ENCODE data around the gene TNFRSF1A.

TNFRSF1A gene

GRCh38 chr12:6307529-6307928 lies 34.3 kb downstream of the TNFRSF1A start:
- TF ChIP-seq, protein P1, sequence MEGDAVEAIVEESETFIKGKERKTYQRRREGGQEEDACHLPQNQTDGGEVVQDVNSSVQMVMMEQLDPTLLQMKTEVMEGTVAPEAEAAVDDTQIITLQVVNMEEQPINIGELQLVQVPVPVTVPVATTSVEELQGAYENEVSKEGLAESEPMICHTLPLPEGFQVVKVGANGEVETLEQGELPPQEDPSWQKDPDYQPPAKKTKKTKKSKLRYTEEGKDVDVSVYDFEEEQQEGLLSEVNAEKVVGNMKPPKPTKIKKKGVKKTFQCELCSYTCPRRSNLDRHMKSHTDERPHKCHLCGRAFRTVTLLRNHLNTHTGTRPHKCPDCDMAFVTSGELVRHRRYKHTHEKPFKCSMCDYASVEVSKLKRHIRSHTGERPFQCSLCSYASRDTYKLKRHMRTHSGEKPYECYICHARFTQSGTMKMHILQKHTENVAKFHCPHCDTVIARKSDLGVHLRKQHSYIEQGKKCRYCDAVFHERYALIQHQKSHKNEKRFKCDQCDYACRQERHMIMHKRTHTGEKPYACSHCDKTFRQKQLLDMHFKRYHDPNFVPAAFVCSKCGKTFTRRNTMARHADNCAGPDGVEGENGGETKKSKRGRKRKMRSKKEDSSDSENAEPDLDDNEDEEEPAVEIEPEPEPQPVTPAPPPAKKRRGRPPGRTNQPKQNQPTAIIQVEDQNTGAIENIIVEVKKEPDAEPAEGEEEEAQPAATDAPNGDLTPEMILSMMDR (IDR thresholded peaks at IDR 0.05; ENCODE audit: insufficient read depth, low read depth, low read length, missing control alignments): no peak
- H3K4me3 ChIP-seq (ENCODE audit: low read length): no peak overlapping the region
- DNase-seq (ENCODE audit: low read depth): no peak

GRCh38 chr12:6306599-6307220 lies 35.2 kb downstream of the TNFRSF1A start:
- TF ChIP-seq, protein P1 (IDR thresholded peaks at IDR 0.05; ENCODE audit: insufficient read depth, low read depth, low read length, missing control alignments): no peak
- H3K4me3 ChIP-seq (ENCODE audit: low read length): no peak overlapping the region
- DNase-seq (ENCODE audit: low read depth): peak; percentile 36

DNA sequence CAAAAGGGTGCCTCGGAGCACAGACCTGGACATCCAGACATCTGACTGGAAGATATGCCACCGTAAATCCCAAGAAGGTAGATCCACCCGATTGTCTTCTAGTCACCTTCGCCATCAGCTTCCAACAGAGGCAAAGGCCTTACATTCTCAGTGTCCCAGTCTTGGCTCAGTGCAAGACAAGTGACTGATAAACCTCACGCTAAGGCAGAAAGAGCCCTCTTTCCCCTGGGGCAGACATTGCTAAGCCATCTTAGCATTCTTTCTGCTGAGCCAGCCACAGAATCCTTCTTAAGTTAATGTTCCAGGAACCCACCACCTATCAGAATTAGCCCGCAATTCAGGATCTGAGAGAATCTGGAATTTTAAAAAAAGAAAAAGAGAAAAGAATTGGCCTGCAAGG lies 35.7 kb downstream of the TNFRSF1A start:
- TF ChIP-seq, protein P1 (IDR thresholded peaks at IDR 0.05; ENCODE audit: insufficient read depth, low read depth, low read length, missing control alignments): no peak
- no peak for DNase-seq (ENCODE audit: low read depth)

DNA sequence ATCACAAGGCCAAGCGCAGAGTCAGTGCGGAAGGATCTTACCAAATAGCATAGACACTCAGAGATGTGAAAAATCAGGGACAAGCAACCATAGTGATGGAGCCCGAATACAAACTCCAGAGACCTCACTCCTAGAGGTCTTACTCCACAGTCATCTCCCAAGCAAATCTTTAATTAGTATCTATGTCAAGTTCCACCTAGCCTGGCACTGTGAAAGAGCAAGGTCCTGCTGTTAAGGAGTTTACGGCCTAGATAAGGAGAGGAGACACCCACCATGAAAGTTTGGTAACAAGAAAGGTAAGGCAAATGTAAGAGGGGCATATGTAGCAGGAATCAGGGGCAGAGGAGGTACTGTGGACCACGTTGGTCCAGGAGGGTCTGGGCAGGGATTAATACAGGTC lies 38.8 kb downstream of the TNFRSF1A start:
- TF ChIP-seq, protein P1 (IDR thresholded peaks at IDR 0.05; ENCODE audit: insufficient read depth, low read depth, low read length, missing control alignments): no peak
- no peak for DNase-seq (ENCODE audit: low read depth)
- H3K4me3 ChIP-seq (ENCODE audit: low read length): no peak overlapping the region

More for the DNA sequence above, 35.7 kb downstream of the TNFRSF1A start:
- no peak overlapping the region for H3K4me3 ChIP-seq (ENCODE audit: low read length)

DNA sequence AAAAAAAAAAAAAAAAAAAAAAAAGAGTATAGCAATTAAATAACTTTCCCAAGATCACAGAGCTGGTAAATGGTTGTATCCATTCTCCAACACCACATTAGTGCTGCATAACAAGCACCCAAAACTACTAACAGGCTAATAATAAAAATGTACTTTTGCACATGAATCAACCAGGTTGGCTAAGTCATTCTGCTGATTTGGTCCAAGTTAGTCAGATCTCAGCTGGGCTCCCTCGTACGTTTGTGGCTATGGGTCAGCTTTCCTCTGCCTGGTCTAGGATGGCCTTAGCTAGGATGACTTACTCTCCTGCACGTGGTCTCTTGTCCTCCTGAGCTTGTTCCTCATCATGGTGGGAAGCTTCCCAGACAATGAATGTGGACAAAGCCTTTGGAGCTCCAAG lies 39.3 kb downstream of the TNFRSF1A start:
- H3K4me3 ChIP-seq (ENCODE audit: low read length): no peak overlapping the region
- TF ChIP-seq, protein P1 (IDR thresholded peaks at IDR 0.05; ENCODE audit: insufficient read depth, low read depth, low read length, missing control alignments): no peak
- DNase-seq (ENCODE audit: low read depth): no peak

DNA sequence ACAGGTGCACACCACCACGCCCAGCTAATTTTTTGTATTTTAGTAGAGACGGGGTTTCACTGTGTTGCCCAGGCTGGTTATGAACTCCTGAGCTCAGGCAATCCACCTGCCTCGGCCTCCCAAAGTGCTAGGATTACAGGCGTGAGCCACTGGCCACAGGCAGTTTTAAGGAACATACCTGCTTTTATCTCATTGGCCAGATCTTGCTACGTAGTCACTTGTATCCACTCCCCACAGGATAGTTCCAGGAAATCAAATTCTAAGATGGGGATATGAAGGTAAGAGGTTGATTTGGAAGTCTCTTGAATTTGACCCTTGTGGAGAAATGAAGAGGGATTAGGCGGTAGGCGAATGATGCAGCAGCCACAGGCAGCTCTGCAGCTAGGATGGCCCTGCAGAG lies 40.2 kb downstream of the TNFRSF1A start:
- TF ChIP-seq, protein P1 (IDR thresholded peaks at IDR 0.05; ENCODE audit: insufficient read depth, low read depth, low read length, missing control alignments): no peak
- H3K4me3 ChIP-seq (ENCODE audit: low read length): no peak overlapping the region
- DNase-seq (ENCODE audit: low read depth): no peak

DNA sequence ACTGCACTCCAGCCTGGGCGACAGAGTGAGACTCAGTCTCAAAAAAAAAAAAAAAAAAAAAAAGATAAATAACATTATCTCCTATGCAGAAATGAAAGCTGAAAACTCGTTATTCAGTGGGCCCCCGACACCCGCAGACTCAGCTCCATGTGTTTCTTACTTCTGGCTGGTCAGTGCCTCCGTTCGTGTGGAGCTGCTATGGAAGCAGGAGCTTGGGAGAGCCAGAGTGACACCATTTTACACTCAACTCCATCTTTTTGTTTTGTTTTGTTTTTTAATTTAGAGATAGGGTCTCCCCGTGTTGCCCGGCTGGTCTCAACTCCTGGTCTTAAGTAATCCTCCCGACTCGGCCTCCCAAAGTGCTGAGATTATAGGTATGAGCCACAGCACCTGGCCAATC lies 44.7 kb downstream of the TNFRSF1A start:
- TF ChIP-seq, protein P1 (IDR thresholded peaks at IDR 0.05; ENCODE audit: insufficient read depth, low read depth, low read length, missing control alignments): no peak
- no peak for DNase-seq (ENCODE audit: low read depth)
- no peak overlapping the region for H3K4me3 ChIP-seq (ENCODE audit: low read length)
